HG02885 (cell line): ENCODE data around the gene RUNX2.

Experiments used
- ATAC-seq: cut with Tn5 transposase; IDR thresholded peaks from one replicate; pipeline ENCODE4 v1.9.1; 2021; ENCODE audit warnings: mild to moderate bottlenecking; ENCODE audit not compliant: unreplicated experiment, poor library complexity

Gene RUNX2

GRCh38 chr6:45706319-45706718 lies 378.2 kb downstream of the RUNX2 start:
- ATAC-seq = peak; percentile 32

GRCh38 chr6:45707176-45707575 lies 379.0 kb downstream of the RUNX2 start:
- ATAC-seq = no peak

DNA sequence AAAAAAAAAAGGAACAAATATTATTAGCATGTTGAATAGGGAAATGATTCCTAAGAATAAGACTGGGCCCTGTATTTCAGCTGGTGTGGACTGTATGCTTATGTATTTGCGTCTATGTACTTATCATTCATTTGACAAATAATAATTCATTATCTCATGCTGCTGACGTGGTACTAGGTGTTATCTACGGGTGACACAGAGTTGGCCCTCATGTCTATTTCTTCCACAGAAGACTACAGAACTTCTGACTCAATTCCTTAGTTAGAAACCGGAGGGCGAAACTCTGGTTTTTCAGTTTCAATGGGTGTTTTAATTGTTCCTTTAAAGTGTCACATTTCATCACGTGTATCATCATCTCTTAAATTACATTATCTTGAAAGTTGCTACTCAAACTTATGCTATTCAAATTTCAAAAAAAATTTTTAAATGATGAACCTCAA lies 381.7 kb downstream of the RUNX2 start:
- peak; percentile 72 for ATAC-seq

DNA sequence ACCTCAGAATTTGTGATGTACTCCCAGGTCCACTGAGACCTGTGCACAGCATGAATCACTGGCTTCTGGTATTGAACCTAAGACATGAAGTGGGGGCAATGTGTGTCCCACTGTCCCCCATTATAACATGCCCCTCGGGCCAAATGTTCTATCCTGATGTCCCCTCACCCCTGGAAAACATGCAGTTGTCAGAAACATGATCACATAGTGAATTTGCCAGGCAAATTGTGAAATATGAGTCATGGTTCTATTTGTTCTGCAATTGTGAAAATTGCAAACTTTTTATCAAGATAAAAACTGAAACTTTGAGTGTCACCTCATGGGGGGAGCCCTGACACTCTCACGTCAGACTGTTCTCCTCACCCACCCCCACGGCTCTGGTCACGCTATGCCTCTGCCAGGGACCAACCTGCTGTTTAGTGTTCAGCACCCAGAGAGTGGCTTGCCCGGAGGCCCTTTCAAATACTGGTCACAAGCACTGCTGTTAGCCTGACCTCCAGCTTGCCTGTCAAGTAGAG lies 382.2 kb downstream of the RUNX2 start:
- ATAC-seq = peak; percentile 70

DNA sequence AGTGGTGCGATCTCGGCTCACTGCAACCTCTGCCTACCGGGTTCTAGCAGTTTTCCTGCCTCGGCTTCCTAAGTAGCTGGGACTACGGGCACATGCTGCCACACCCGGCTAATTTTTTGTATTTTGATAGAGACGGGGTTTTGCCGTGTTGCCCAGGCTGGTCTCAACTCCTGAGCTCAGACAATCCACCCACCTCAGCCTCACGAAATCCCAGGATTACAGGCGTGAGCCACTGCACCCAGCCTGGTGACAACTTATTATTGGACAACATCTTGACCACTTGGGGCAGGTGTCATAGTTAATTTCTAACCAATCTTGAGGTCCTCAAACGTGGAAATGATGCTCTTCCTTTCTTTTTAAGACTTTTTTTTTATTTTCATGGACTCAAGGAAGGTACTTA lies 383.9 kb downstream of the RUNX2 start:
- no peak for ATAC-seq

GRCh38 chr6:45712786-45713185 lies 384.7 kb downstream of the RUNX2 start:
- no peak for ATAC-seq
